Measurements from ENCODE around the gene MSS51. TPM values are rescaled to one million over a fixed set of nuclear protein-coding genes. Genes with fewer than 3 reads are reported as not detected.

Gene MSS51
- total and polyA plus RNA-seq, 2 donors (not counting 3 experiments of a cell fraction or from before 2014, with no cell fraction given), result 1.8 to 3.5 TPM

GRCh38 chr10:73446926-73447325, 13.6 kb upstream of the MSS51 start:
- POLR2A ChIA-PET, result interaction anchor here (0.7 kb wide), 1 partner anchor 170 kb away, joined by 3 read pairs; no protein-coding TSS in a partner anchor
- Histone ChIP-seq H4K20me1 (replicated peaks; ENCODE audit: control insufficient read depth, extremely low read depth, insufficient read depth, low read length) (no peaks in the 10 kb centered on the region), H3K9me1 (replicated peaks; ENCODE audit: control insufficient read depth, extremely low read depth, insufficient read depth, low read length) (no peaks in the 10 kb centered on the region), H3K27me3 (ENCODE audit: control insufficient read depth in 2 of 2, insufficient read depth in 2 of 2, low read length in 2 of 2) (no peaks in the 10 kb centered on the region), H3K27ac (ENCODE audit: insufficient read depth, low read depth, low read length) (no peak overlapping the region), H3K36me3 (ENCODE audit: control insufficient read depth in 2 of 2, extremely low read depth in 1 of 2, insufficient read depth in 2 of 2, low read length in 2 of 2) (no peaks in the 10 kb centered on the region), H3K4me1 (ENCODE audit: control insufficient read depth, extremely low read depth, insufficient read depth, low read length) (no peaks in the 10 kb centered on the region), H3K9ac (replicated peaks; ENCODE audit: extremely low read depth, insufficient read depth, low read length) (no peak overlapping the region), H3K4me3 (replicated peaks in 1 of 3; ENCODE audit: insufficient read depth in 1 of 3, low read depth in 1 of 3, low read length in 3 of 3) (no peak overlapping the region), H3K79me2 (ENCODE audit: control insufficient read depth, insufficient read depth, low read length) (no peaks in the 10 kb centered on the region), H2AFZ (ENCODE audit: low read depth, low read length) (no peak overlapping the region), H3K9me3 (replicated peaks; ENCODE audit: control insufficient read depth, insufficient read depth, low read length) (no peaks in the 10 kb centered on the region), H3K4me2 (ENCODE audit: insufficient read depth, low read length) (no peak overlapping the region)
- intact Hi-C loops (cut with micrococcal nuclease) (no loop called here), dilution Hi-C loops (cut with MboI; ENCODE audit: extremely low pct_ligation_motif_present, low sequenced_read_pairs) (no loop called here)
- BruUV-seq (replicated peaks), result no TSS peak
- FAIRE-seq, result no peak
- CTCF ChIA-PET, result no interaction called here
- TF ChIP-seq MAX (IDR thresholded peaks at IDR 0.05; ENCODE audit: insufficient read depth, insufficient read length) (no peak), MYC (IDR thresholded peaks at IDR 0.05; ENCODE audit: low read depth, low read length) (no peak), EZH2 (IDR thresholded peaks at IDR 0.05; ENCODE audit: borderline replicate concordance, low read depth, low read length, severe bottlenecking) (no peak), GATA2 (IDR thresholded peaks at IDR 0.05; ENCODE audit: insufficient read depth, insufficient read length, low read depth, low read length) (no peak), FOS (IDR thresholded peaks at IDR 0.05; ENCODE audit: borderline replicate concordance, insufficient read depth, low read length) (no peak), CTCF (IDR thresholded peaks at IDR 0.05; ENCODE audit: extremely low read depth in 1 of 2, insufficient read depth in 1 of 2, low read depth in 1 of 2, low read length in 2 of 2) (no peak), POLR2A (IDR thresholded peaks at IDR 0.05; ENCODE audit: low read depth, low read length) (no peak), POLR2AphosphoS5 (IDR thresholded peaks at IDR 0.05; ENCODE audit: insufficient read depth, low read depth, low read length) (no peak), JUN (IDR thresholded peaks at IDR 0.05; ENCODE audit: borderline replicate concordance, insufficient read depth, insufficient read length, low read depth) (no peak)
- DNase-seq (ENCODE audit: low read depth, low spot score), result no peak
